NOMO-1 (cell line): ENCODE measurements around the gene FAM120A.

ENCODE experiments used
- DNase-seq, 2 experiments: peaks; one replicate each; lab custom pipeline; 2025; ENCODE audit not compliant: unreplicated experiment in 2 of 2; lab: John Stamatoyannopoulos, UW

FAM120A gene

GRCh38 chr9:93613791-93614190, 162.3 kb downstream of the FAM120A start:
- no peak for DNase-seq

DNA sequence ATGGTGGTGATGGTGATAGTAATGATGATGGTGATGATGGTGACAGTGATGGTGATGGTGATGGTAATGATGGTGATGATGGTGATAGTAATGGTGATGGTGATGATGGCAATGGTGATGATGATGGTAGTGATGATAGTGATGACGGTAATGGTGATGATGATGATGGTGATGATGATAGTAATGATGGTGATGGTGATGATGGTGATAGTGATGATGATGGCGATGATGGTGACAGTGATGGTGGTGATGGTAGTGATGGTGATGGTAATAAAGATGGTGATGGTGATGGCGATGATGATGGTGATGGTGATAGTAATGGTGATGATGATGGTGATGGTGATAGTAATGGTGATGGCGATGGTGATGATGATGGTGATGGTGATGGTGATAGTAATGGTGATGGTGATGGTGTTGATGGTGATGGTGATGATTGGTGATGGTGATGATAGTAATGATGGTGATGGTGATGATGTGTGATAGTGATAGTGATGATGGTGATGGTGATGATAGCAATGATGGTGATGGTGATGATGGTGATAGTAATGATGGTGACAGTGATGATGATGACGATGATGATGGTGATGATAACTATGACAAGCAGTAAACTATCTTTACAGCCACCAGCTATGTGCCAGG, 163.5 kb downstream of the FAM120A start:
- no peak for DNase-seq
